GM12878 (cell line): ENCODE data around the gene WAS. TPM values are rescaled to one million over a fixed set of nuclear protein-coding genes. Genes with fewer than 3 reads are reported as not detected.

Source experiments
- ATF7 ChIP-seq: fragments of 450-650 bp; IDR thresholded peaks from 2 replicates; pipeline ENCODE4 v1.6.1; 2016; ENCODE audit warnings: low read depth, mild to moderate bottlenecking
- FOS ChIP-seq: IDR thresholded peaks from 3 replicates; pipeline ENCODE4 v1.6.1; 2011; ENCODE audit warnings: borderline replicate concordance; ENCODE audit not compliant: insufficient read length; ENCODE audit errors: extremely low read depth
- HDAC6 ChIP-seq: fragments of 200-600 bp; sonication (generic); IDR thresholded peaks from one replicate; pipeline ENCODE4 v1.8.0; 2017; ENCODE audit warnings: antibody characterized with exemption; ENCODE audit not compliant: unreplicated experiment
- HDGF ChIP-seq: fragments of 450-650 bp; IDR thresholded peaks from 2 replicates; pipeline ENCODE4 v1.6.1; 2016; ENCODE audit warnings: antibody characterized with exemption
- NR2C2 ChIP-seq: IDR thresholded peaks from 2 replicates; pipeline ENCODE4 v1.6.1; 2011; ENCODE audit warnings: borderline replicate concordance, low read depth; ENCODE audit not compliant: control insufficient read depth, insufficient read length
- PAX5 ChIP-seq: IDR thresholded peaks from 2 replicates; pipeline ENCODE4 v1.6.1; 2011; ENCODE audit warnings: low read depth, low read length, borderline replicate concordance
- SMAD1 ChIP-seq: fragments of 450-650 bp; IDR thresholded peaks from 2 replicates; pipeline ENCODE4 v1.6.1; 2018; ENCODE audit warnings: mild to moderate bottlenecking, low read depth; ENCODE audit not compliant: partially characterized antibody
- polyA plus RNA-seq, 11 experiments: library from polyadenylated mRNA; depleted of rRNA in 4 of 11; unstranded in 6 of 11; stranded (reverse) in 5 of 11; fragments of >200 nt; fragmentation: Nextera tagmentation in 4 of 11; fragmentation: Illumina TruSeq in 1 of 11; extraction: Ambion mirVana in 4 of 11; extraction: Trizol in 1 of 11; gene quantifications; 1 replicate in 1 of 11; 2 replicates in 10 of 11; pipeline versions ENCODE4 v1.2.1 to v1.2.3, GENCODE V29; 2011 to 2016; ENCODE audit warnings: inconsistent platforms in 2 of 11, missing spikeins in 2 of 11, low read depth in 1 of 11
- total RNA-seq, 4 experiments: library from RNA; depleted of rRNA in 3 of 4; stranded (reverse); fragments of >200 nt in 3 of 4; fragmentation: Illumina TruSeq in 1 of 4; extraction: Trizol in 1 of 4; gene quantifications; 2 replicates each; pipeline versions ENCODE4 v1.2.1 to v1.2.3, GENCODE V29; 2013 to 2021
- TF ChIP-seq, protein P1 (sequence below): fragments of 450-650 bp; IDR thresholded peaks from 2 replicates; pipeline ENCODE4 v1.6.1; 2016; ENCODE audit warnings: mild to moderate bottlenecking, moderate library complexity, borderline replicate concordance
- TF ChIP-seq, protein P2 (sequence below): IDR thresholded peaks from 2 replicates; pipeline ENCODE4 v1.6.1; 2012; ENCODE audit warnings: mild to moderate bottlenecking, low read depth, low read length
- TF ChIP-seq, protein P3 (sequence below): fragments of 450-650 bp; conservative IDR thresholded peaks from 2 replicates; pipeline ENCODE4 v1.6.1; 2017; ENCODE audit warnings: mild to moderate bottlenecking, moderate library complexity
- TF ChIP-seq, protein P4 (sequence below): fragments of 450-650 bp; IDR thresholded peaks from 2 replicates; pipeline ENCODE4 v1.6.1; 2017; ENCODE audit warnings: borderline replicate concordance

WAS gene
- total and polyA plus RNA-seq, 10 of the 15 experiments (the other 5 are each of a cell fraction or from before 2014, with no cell fraction given): 1.6 to 84.7 (median 23.0) TPM

DNA sequence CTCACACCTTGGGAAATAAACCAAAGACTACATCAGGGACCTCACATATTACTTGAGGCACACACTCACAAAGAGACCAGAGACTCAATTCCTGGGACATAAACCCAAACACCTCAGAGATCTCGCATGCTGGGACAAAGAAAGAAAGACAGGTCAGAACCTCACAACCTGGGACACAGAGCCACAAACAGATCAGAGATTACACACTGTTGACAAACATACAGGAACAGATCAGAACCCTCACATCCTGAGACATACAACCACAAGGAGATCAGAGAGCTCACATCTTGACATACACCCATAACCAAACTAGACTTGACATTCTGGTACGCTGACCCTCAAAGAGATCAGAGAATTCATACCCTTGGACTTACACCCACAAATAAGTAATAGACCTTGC, 30.2 kb downstream of the WAS start (continued):
- TF ChIP-seq, protein P1, sequence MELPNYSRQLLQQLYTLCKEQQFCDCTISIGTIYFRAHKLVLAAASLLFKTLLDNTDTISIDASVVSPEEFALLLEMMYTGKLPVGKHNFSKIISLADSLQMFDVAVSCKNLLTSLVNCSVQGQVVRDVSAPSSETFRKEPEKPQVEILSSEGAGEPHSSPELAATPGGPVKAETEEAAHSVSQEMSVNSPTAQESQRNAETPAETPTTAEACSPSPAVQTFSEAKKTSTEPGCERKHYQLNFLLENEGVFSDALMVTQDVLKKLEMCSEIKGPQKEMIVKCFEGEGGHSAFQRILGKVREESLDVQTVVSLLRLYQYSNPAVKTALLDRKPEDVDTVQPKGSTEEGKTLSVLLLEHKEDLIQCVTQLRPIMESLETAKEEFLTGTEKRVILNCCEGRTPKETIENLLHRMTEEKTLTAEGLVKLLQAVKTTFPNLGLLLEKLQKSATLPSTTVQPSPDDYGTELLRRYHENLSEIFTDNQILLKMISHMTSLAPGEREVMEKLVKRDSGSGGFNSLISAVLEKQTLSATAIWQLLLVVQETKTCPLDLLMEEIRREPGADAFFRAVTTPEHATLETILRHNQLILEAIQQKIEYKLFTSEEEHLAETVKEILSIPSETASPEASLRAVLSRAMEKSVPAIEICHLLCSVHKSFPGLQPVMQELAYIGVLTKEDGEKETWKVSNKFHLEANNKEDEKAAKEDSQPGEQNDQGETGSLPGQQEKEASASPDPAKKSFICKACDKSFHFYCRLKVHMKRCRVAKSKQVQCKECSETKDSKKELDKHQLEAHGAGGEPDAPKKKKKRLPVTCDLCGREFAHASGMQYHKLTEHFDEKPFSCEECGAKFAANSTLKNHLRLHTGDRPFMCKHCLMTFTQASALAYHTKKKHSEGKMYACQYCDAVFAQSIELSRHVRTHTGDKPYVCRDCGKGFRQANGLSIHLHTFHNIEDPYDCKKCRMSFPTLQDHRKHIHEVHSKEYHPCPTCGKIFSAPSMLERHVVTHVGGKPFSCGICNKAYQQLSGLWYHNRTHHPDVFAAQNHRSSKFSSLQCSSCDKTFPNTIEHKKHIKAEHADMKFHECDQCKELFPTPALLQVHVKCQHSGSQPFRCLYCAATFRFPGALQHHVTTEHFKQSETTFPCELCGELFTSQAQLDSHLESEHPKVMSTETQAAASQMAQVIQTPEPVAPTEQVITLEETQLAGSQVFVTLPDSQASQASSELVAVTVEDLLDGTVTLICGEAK: no peak
- TF ChIP-seq, protein P2, sequence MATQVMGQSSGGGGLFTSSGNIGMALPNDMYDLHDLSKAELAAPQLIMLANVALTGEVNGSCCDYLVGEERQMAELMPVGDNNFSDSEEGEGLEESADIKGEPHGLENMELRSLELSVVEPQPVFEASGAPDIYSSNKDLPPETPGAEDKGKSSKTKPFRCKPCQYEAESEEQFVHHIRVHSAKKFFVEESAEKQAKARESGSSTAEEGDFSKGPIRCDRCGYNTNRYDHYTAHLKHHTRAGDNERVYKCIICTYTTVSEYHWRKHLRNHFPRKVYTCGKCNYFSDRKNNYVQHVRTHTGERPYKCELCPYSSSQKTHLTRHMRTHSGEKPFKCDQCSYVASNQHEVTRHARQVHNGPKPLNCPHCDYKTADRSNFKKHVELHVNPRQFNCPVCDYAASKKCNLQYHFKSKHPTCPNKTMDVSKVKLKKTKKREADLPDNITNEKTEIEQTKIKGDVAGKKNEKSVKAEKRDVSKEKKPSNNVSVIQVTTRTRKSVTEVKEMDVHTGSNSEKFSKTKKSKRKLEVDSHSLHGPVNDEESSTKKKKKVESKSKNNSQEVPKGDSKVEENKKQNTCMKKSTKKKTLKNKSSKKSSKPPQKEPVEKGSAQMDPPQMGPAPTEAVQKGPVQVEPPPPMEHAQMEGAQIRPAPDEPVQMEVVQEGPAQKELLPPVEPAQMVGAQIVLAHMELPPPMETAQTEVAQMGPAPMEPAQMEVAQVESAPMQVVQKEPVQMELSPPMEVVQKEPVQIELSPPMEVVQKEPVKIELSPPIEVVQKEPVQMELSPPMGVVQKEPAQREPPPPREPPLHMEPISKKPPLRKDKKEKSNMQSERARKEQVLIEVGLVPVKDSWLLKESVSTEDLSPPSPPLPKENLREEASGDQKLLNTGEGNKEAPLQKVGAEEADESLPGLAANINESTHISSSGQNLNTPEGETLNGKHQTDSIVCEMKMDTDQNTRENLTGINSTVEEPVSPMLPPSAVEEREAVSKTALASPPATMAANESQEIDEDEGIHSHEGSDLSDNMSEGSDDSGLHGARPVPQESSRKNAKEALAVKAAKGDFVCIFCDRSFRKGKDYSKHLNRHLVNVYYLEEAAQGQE: no peak
- TF ChIP-seq HDAC6 (no peak), NR2C2 (no peak), ATF7 (no peak), FOS (no peak), SMAD1 (no peak), PAX5 (no peak), HDGF (no peak)
- TF ChIP-seq, protein P3, sequence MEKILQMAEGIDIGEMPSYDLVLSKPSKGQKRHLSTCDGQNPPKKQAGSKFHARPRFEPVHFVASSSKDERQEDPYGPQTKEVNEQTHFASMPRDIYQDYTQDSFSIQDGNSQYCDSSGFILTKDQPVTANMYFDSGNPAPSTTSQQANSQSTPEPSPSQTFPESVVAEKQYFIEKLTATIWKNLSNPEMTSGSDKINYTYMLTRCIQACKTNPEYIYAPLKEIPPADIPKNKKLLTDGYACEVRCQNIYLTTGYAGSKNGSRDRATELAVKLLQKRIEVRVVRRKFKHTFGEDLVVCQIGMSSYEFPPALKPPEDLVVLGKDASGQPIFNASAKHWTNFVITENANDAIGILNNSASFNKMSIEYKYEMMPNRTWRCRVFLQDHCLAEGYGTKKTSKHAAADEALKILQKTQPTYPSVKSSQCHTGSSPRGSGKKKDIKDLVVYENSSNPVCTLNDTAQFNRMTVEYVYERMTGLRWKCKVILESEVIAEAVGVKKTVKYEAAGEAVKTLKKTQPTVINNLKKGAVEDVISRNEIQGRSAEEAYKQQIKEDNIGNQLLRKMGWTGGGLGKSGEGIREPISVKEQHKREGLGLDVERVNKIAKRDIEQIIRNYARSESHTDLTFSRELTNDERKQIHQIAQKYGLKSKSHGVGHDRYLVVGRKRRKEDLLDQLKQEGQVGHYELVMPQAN: no peak
- TF ChIP-seq, protein P4, sequence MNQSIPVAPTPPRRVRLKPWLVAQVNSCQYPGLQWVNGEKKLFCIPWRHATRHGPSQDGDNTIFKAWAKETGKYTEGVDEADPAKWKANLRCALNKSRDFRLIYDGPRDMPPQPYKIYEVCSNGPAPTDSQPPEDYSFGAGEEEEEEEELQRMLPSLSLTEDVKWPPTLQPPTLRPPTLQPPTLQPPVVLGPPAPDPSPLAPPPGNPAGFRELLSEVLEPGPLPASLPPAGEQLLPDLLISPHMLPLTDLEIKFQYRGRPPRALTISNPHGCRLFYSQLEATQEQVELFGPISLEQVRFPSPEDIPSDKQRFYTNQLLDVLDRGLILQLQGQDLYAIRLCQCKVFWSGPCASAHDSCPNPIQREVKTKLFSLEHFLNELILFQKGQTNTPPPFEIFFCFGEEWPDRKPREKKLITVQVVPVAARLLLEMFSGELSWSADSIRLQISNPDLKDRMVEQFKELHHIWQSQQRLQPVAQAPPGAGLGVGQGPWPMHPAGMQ: no peak
